Heart right ventricle (tissue), 16 donors: ENCODE results near the gene MOSPD2. TPM values are rescaled to one million over a fixed set of nuclear protein-coding genes. Genes with fewer than 3 reads are reported as not detected.

Experiments used
- ATAC-seq, 8 donors: fragments of 200-7000 bp; cut with Tn5 transposase; one replicate each; pipeline ENCODE4 v1.9.1; 2020; ENCODE audit warnings: mild to moderate bottlenecking in 8 of 8, moderate library complexity in 8 of 8, moderate number of reproducible peaks in 1 of 8
- DNase-seq, 2 donors: peaks; one replicate each; pipeline ENCODE4 v3.0.0-alpha.2; 2020
- H3K27ac ChIP-seq, 10 donors: fragments of 200-600 bp; sonication (generic) in 2 of 10; one replicate each; pipeline versions ENCODE4 v1.5.0 to v1.8.0; 2020 to 2022; ENCODE audit warnings: mild to moderate bottlenecking in 3 of 10
- H3K27me3 ChIP-seq, 7 donors: fragments of 200-600 bp; one replicate each; pipeline ENCODE4 v1.8.0; 2021 to 2022; ENCODE audit warnings: mild to moderate bottlenecking in 2 of 7
- H3K36me3 ChIP-seq, 9 donors: fragments of 200-600 bp; sonication (generic) in 1 of 9; one replicate each; pipeline versions ENCODE4 v1.5.0 to v1.8.0; 2020 to 2022; ENCODE audit warnings: mild to moderate bottlenecking in 2 of 9
- H3K4me1 ChIP-seq, 9 donors: fragments of 200-600 bp; sonication (generic) in 1 of 9; one replicate each; pipeline versions ENCODE4 v1.5.0 to v1.8.0; 2020 to 2022; ENCODE audit warnings: mild to moderate bottlenecking in 4 of 9
- H3K4me3 ChIP-seq, 10 donors: fragments of 200-600 bp; sonication (generic) in 2 of 10; one replicate each; pipeline versions ENCODE4 v1.5.0 to v1.8.0; 2020 to 2022; ENCODE audit warnings: mild to moderate bottlenecking in 7 of 10, moderate library complexity in 2 of 10
- H3K9me3 ChIP-seq, 11 donors: fragments of 200-600 bp in 10 of 11; sonication (generic) in 2 of 11; one replicate each; pipeline versions ENCODE4 v1.5.0 to v1.8.0; 2013 to 2022; ENCODE audit warnings: mild to moderate bottlenecking in 2 of 11, control low read depth in 1 of 11, moderate library complexity in 1 of 11
- CTCF ChIP-seq, 9 donors: fragments of 200-600 bp; sonication (generic) in 2 of 9; IDR thresholded peaks; one replicate each; pipeline versions ENCODE4 v1.5.0 to v1.8.0; 2021 to 2022; ENCODE audit warnings: antibody characterized with exemption in 9 of 9, mild to moderate bottlenecking in 5 of 9, moderate library complexity in 1 of 9
- WGBS, 2 donors: extraction: QIAGEN DNeasy Blood & Tissue Kit; methylation state at CpG; one replicate each; pipeline ENCODE4 v1.1.7; 2013; ENCODE audit warnings: inconsistent platforms in 1 of 2; 5-methylcytosine and 5-hydroxymethylcytosine counted together
- intact Hi-C, 10 donors: fragments of 100-400 bp; cut with DNase I; formaldehyde crosslinking; loops; one replicate each; pipeline versions ENCODE4 v1.11.1 to v1.14.2; 2022
- polyA plus RNA-seq, 2 donors: library from polyadenylated mRNA; stranded (reverse); fragments of 200-250 nt; gene quantifications; one replicate each; pipeline ENCODE4 v1.2.3, GENCODE V29; 2013
- total RNA-seq, 10 donors: library from RNA; stranded (reverse); fragmentation: NEBNext Ultra II Directional in 3 of 10; extraction: Animal tissue kit (Norgen Biotek cat#: 25700) in 3 of 10; gene quantifications; one replicate each; pipeline versions ENCODE4 v1.2.1 to v1.2.4, GENCODE V29; 2021 to 2023
- donor health status: Arrhythmogenic right ventricular cardiomyopathy.
- donor health status: ischemic (EF 13 %, LVEDD 7.1; RV severe dilation, severe dysfunction).
- donor health status: healthy with polysubstance abuse.
- donor health status: DM: no; HTN: yes; CAD: no.
- donor health status: DM: no; HTN: no; CAD: no.
- donor health status: ischemic (EF 25% LVEDD 6.9; RV normal size, moderate dysfunction).
- donor health status: ischemic (EF 25% LVEDD 5.7; RV mildly dilated, moderate dysfunction).
- donor health status: healthy.
- donor health status: DM: yes; HTN: yes; CAD: no.
- donor health status: Ischemic cardiomyopathy.
- donor health status: ischemic (EF 35%, LVEDD 5.7; RV mildly dilated, moderate dysfunction).
- donor health status: nonischemic (EF 11% LVEDD 7.7; RV severe dilation, severe dysfunction).
- donor health status: DM: yes; HTN: yes; CAD: no.
- donor health status: PGD.
- donor health status: ischemic (EF 29% LVEDD 5.4; RV normal size, mild dysfunction).
- donor health status: nonischemic (EF 23%, LVEDD 6.1; RV moderate dilation, normal function).

MOSPD2 gene
- total and polyA plus RNA-seq, 12 donors: 2.2 to 8.2 (median 5.2) TPM

GRCh38 chrX:14886252-14886651 is 13.0 kb downstream of the MOSPD2 start:
- intact Hi-C loops: no loop called here
- no peak for ATAC-seq
- 70 to 92% methylated on average over 2 to 3 of the region's 3 CpGs for WGBS, 2 donors

GRCh38 chrX:14896273-14896672 is 23.1 kb downstream of the MOSPD2 start:
- Histone ChIP-seq H3K27ac (no peak overlapping the region), H3K4me1 (peaks cover 0 to 3% (median 0%) of the 10 kb centered on the region in 9 donors), H3K36me3 (peaks cover 0 to 15% (median 0%) of the 10 kb centered on the region in 9 donors), H3K4me3 (no peak overlapping the region), H3K9me3 (no peaks in the 10 kb centered on the region), H3K27me3 (no peaks in the 10 kb centered on the region)
- intact Hi-C loops: no loop called here
- no peak for DNase-seq
- ATAC-seq: no peak
- 75 to 83% methylated on average over 2 of the region's 2 CpGs for WGBS, 2 donors
- no peak for TF ChIP-seq CTCF (IDR thresholded peaks at IDR 0.05)

More at GRCh38 chrX:14886252-14886651, 13.0 kb downstream of the MOSPD2 start:
- Histone ChIP-seq H3K4me3 (no peak overlapping the region), H3K36me3 (no peaks in the 10 kb centered on the region), H3K9me3 (no peaks in the 10 kb centered on the region), H3K27ac (no peak overlapping the region), H3K4me1 (peaks cover 0 to 4% (median 0%) of the 10 kb centered on the region in 9 donors), H3K27me3 (no peaks in the 10 kb centered on the region)
- DNase-seq: no peak
- TF ChIP-seq CTCF (IDR thresholded peaks at IDR 0.05): no peak

GRCh38 chrX:14897042-14897441 is 23.8 kb downstream of the MOSPD2 start:
- H3K27me3 ChIP-seq: no peaks in the 10 kb centered on the region
- WGBS, 2 donors: 92 to 98% methylated on average over 2 of the region's 2 CpGs
- no peak overlapping the region for H3K27ac ChIP-seq
- no peak overlapping the region for H3K4me3 ChIP-seq
- intact Hi-C loops: no loop called here
- H3K36me3 ChIP-seq: peaks cover 0 to 19% (median 0%) of the 10 kb centered on the region in 9 donors
- peaks cover 0 to 3% (median 0%) of the 10 kb centered on the region in 9 donors for H3K4me1 ChIP-seq
- no peak for DNase-seq
- TF ChIP-seq CTCF (IDR thresholded peaks at IDR 0.05): no peak
- no peaks in the 10 kb centered on the region for H3K9me3 ChIP-seq
- ATAC-seq: no peak

- intact Hi-C loops: no loop called here
- ATAC-seq (peak in 4 of 8 donors; percentile 49 to 73 (median 64)), DNase-seq (no peak)
These were observed 26.4 kb downstream of the MOSPD2 start for GRCh38 chrX:14899607-14900006.

More at GRCh38 chrX:14899607-14900006, 26.4 kb downstream of the MOSPD2 start:
- Histone ChIP-seq H3K9me3 (peaks cover 0 to 4% (median 0%) of the 10 kb centered on the region in 11 donors), H3K27me3 (no peaks in the 10 kb centered on the region), H3K27ac (peak overlapping the region in 2 of 10 donors; percentile 29 to 61), H3K4me3 (no peak overlapping the region), H3K36me3 (peaks cover 0 to 39% (median 0%) of the 10 kb centered on the region in 9 donors), H3K4me1 (peaks cover 0 to 3% (median 0%) of the 10 kb centered on the region in 9 donors)
- no peak for TF ChIP-seq CTCF (IDR thresholded peaks at IDR 0.05)
